Adrenal gland (tissue), 12 donors: Measurements from ENCODE around the gene MCM6. TPM values are rescaled to one million over a fixed set of nuclear protein-coding genes. Genes with fewer than 3 reads are reported as not detected.

Experiments used
- DNase-seq, 7 donors: peaks; one replicate each; pipeline ENCODE4 v3.0.0-alpha.2; 2019 to 2020
- H3K27ac ChIP-seq, 5 donors: fragments of 200-600 bp; sonication (generic) in 4 of 5; 1 replicate in 3 of 5; 2 replicates in 2 of 5; pipeline versions ENCODE4 v1.5.1 to v1.8.0; 2016 to 2020; ENCODE audit warnings: mild to moderate bottlenecking in 1 of 5
- H3K27me3 ChIP-seq: fragments of 200-600 bp; 2 replicates; pipeline ENCODE4 v1.8.0; 2021
- H3K36me3 ChIP-seq, 2 donors: fragments of 200-600 bp; replicated peaks in 1 of 2; 1 replicate in 1 of 2; 2 replicates in 1 of 2; pipeline versions ENCODE4 v1.5.1 to v1.8.0; 2018 to 2022
- H3K4me1 ChIP-seq, 2 donors: fragments of 200-600 bp; replicated peaks in 1 of 2; 1 replicate in 1 of 2; 2 replicates in 1 of 2; pipeline versions ENCODE4 v1.5.1 to v1.8.0; 2018 to 2021
- H3K4me3 ChIP-seq, 4 donors: fragments of 200-600 bp; sonication (generic) in 3 of 4; one replicate each; pipeline ENCODE4 v1.5.1; 2016 to 2018
- H3K9me3 ChIP-seq, 3 donors: fragments of 200-600 bp; sonication (generic) in 1 of 3; replicated peaks in 1 of 3; 1 replicate in 2 of 3; 2 replicates in 1 of 3; pipeline versions ENCODE4 v1.5.1 to v1.8.0; 2016 to 2021
- POLR2A ChIP-seq, 2 donors: fragments of 450-650 bp; IDR thresholded peaks; one replicate each; pipeline ENCODE4 v1.6.1; 2017; ENCODE audit warnings: antibody characterized with exemption in 2 of 2, mild to moderate bottlenecking in 2 of 2, moderate library complexity in 1 of 2
- WGBS, 4 donors: extraction: QIAGEN DNeasy Blood & Tissue Kit in 2 of 4; methylation state at CpG; one replicate each; pipeline versions ENCODE4 v1.1.5 to v1.1.7; 2013 to 2017; 5-methylcytosine and 5-hydroxymethylcytosine counted together
- intact Hi-C, 2 donors: fragments of 100-400 bp; cut with DNase I; formaldehyde crosslinking; loops; one replicate each; pipeline versions ENCODE4 v1.14.1 to v1.15.0; 2022 to 2023
- polyA plus RNA-seq, 3 donors: library from polyadenylated mRNA; stranded (reverse); fragments of 200-250 nt in 2 of 3; fragments of 350-450 nt in 1 of 3; fragmentation: Illumina TruSeq in 1 of 3; extraction: RNeasy Lipid Tissue Mini Kit (QIAGEN cat#74804) in 1 of 3; gene quantifications; one replicate each; pipeline ENCODE4 v1.2.3, GENCODE V29; 2013 to 2014
- small RNA-seq, 2 donors: library from RNA; depleted of rRNA; stranded (forward); fragments of <200 nt; gene quantifications; one replicate each; pipeline ENCODE3, GENCODE V24; 2016
- total RNA-seq, 9 donors: library from RNA; depleted of rRNA in 4 of 9; stranded (reverse); fragments of >200 nt in 4 of 9; fragments of 120-200 nt in 1 of 9; fragmentation: NEBNext Ultra II Directional in 1 of 9; extraction: Animal tissue kit (Norgen Biotek cat#: 25700) in 1 of 9; gene quantifications; one replicate each; pipeline versions ENCODE4 v1.1.0 to v1.2.4, GENCODE V29; 2013 to 2023
- TF ChIP-seq, protein P1 (sequence below), 6 experiments: fragments of 450-650 bp in 4 of 6; fragments of 200-600 bp in 2 of 6; sonication (generic) in 1 of 6; IDR thresholded peaks; 1 replicate in 5 of 6; 2 replicates in 1 of 6; pipeline versions ENCODE4 v1.5.1 to v1.8.0; 2016 to 2021; ENCODE audit warnings: antibody characterized with exemption in 6 of 6, mild to moderate bottlenecking in 2 of 6, moderate library complexity in 1 of 6
- donor health status: healthy with polysubstance abuse.
- donor health status: Bipolar disorder and iron deficiency.
- donor health status: DM: yes; HTN: yes; CAD: no.
- donor health status: DM: no; HTN: no; CAD: no.
- donor health status: DM: no; HTN: no; CAD: no.
- donor health status: DM: yes; HTN: yes; CAD: no.

MCM6 gene
- total and polyA plus RNA-seq, 12 donors: 3.4 to 18.9 (median 9.4) TPM

DNA sequence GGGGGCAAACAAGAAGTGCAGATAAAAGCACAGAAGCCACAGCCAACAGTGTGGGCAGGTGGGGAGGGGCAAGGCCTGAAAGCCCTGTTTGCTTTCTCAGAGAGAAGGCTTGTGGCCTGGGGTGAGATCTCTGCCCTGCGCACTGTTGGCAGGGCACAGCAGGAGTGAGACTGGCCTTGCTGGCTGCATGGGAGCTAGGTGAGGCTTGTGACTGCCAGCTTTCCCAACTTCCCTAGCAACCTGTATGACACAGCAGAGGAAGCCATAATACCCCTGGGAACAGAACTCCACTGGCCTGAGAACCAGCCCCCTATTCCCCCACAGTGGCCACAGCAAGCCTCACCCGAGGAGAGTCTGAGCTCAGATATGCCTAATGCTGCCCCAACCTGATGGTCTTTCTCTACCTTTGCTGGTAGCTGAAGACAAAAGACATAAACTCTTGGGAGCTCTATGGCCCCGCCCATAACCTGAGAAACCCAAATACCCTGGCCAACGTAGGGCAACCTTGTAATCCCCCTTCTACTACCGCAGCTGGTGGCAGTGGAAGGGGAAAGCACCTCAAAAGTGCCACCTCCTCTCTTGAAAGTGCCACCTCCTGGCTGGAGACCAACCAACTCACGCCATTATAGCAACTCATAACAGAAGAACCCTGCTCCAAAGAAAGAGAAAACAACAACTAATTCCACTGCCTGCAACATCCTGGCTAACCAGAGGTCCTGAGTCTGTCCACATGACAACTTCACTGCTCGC lies 83.7 kb downstream of the MCM6 start:
- Histone ChIP-seq H3K9me3 (no peaks in the 10 kb centered on the region), H3K4me3 (no peak overlapping the region), H3K27ac (no peak overlapping the region), H3K4me1 (no peaks in the 10 kb centered on the region), H3K27me3 (no peaks in the 10 kb centered on the region), H3K36me3 (no peaks in the 10 kb centered on the region)
- 74 to 80% (median 77%) methylated on average over 6 to 7 of the region's 7 CpGs for WGBS, 4 donors
- TF ChIP-seq, protein P1, sequence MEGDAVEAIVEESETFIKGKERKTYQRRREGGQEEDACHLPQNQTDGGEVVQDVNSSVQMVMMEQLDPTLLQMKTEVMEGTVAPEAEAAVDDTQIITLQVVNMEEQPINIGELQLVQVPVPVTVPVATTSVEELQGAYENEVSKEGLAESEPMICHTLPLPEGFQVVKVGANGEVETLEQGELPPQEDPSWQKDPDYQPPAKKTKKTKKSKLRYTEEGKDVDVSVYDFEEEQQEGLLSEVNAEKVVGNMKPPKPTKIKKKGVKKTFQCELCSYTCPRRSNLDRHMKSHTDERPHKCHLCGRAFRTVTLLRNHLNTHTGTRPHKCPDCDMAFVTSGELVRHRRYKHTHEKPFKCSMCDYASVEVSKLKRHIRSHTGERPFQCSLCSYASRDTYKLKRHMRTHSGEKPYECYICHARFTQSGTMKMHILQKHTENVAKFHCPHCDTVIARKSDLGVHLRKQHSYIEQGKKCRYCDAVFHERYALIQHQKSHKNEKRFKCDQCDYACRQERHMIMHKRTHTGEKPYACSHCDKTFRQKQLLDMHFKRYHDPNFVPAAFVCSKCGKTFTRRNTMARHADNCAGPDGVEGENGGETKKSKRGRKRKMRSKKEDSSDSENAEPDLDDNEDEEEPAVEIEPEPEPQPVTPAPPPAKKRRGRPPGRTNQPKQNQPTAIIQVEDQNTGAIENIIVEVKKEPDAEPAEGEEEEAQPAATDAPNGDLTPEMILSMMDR (IDR thresholded peaks at IDR 0.05): no peak
- TF ChIP-seq POLR2A (IDR thresholded peaks at IDR 0.05): no peak
- no peak for DNase-seq
- intact Hi-C loops: no loop called here

DNA sequence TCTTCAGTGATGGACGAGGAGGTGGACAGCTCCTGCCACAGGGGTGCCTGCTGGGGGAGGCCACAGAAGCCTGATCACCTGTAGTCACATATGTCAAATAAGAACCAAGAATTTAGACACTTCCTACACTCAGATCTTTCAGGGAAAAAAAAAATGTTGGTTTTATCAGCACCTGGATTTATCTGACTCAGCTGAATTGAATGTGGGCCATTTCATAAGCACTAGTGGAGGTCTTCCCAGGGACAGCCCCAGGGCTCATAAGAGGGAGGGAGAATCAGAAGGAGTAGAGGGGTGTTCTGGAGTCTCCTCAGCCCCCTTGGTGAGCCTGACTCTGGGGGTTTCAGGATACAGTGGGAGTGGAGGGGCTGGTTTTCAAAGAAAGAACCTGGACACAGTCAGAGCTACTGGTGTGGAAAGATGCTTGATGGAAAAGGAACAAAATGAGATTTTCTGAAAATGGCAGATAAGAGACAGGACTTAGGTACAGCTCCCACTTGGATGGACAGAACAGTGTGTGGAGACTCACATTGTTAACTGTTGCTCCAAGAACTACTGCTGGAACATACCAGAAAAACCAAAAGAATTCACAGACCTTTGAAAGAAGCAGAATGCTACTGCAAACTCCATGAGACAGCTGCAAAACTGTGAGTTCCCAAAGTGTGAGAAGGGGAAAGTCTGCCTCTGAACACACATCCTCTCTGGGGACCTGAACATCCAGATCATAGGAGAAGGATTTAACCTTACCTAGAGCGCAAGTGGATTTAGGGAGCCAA lies 84.6 kb downstream of the MCM6 start:
- intact Hi-C loops: no loop called here
- DNase-seq: no peak
- Histone ChIP-seq H3K36me3 (no peaks in the 10 kb centered on the region), H3K9me3 (no peaks in the 10 kb centered on the region), H3K27ac (no peak overlapping the region), H3K27me3 (no peaks in the 10 kb centered on the region), H3K4me1 (no peaks in the 10 kb centered on the region), H3K4me3 (no peak overlapping the region)
- 93 to 100% (median 96%) methylated on average over 1 to 2 of the region's 2 CpGs for WGBS, 4 donors
- TF ChIP-seq, protein P1 (IDR thresholded peaks at IDR 0.05): no peak
- TF ChIP-seq POLR2A (IDR thresholded peaks at IDR 0.05): no peak

DNA sequence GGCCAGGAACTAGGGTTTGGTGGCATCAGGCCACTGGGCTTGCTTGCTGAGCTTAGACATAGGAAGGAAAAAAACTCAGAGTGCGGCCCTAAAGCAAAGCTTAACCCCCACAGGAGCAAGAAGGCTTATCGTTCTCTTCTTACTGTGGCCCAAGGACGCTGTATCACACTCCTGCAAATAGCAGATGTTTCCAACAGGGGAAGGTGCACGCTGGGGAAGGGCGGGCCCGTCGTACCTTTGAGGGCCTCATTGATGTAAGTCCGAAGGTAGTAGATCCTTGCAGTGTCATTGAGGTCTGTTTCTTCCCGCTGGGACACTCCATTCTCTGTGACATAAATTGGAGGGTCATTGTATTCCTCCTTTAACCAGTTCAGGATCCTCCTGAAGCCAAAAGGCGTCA lies 85.8 kb downstream of the MCM6 start:
- Histone ChIP-seq H3K27me3 (no peaks in the 10 kb centered on the region), H3K36me3 (no peaks in the 10 kb centered on the region), H3K9me3 (no peaks in the 10 kb centered on the region), H3K4me3 (no peak overlapping the region), H3K4me1 (no peaks in the 10 kb centered on the region), H3K27ac (no peak overlapping the region)
- TF ChIP-seq POLR2A (IDR thresholded peaks at IDR 0.05): no peak
- TF ChIP-seq, protein P1 (IDR thresholded peaks at IDR 0.05): no peak
- WGBS, 4 donors: 91 to 94% (median 92%) methylated on average over 10 of the region's 10 CpGs
- intact Hi-C loops: no loop called here
- no peak for DNase-seq

Small RNAs within 50 kb of the gene (small RNA-seq; reads per million reads assigned to genes)
- 0 reads per million in 2 donors for gene RF00019

Other genes starting within 250 kb of the MCM6 start
- 100 to 1,000 TPM in 5 of 9 donors, 10 to 100 TPM in 4; 50.0 to 135 (median 105) TPM for gene UBXN4, start 134.6 kb downstream of the MCM6 start, total RNA-seq
- gene UBXN4, start 134.6 kb downstream of the MCM6 start, polyA plus RNA-seq: 100 to 1,000 TPM in 1 of 3 donors, 10 to 100 TPM in 2; 51.5 to 145 (median 53.9) TPM
- under 1 TPM in 2 of 9 donors, not detected in 7; 0.17 to 0.69 TPM for gene LCT, start 39.3 kb downstream of the MCM6 start, total RNA-seq
- gene LCT, start 39.3 kb downstream of the MCM6 start, polyA plus RNA-seq: not detected
- gene DARS1, start 109.2 kb upstream of the MCM6 start, total RNA-seq: 100 to 1,000 TPM in 1 of 9 donors, 10 to 100 TPM in 8; 50.6 to 112 (median 72.7) TPM
- 100 to 1,000 TPM in 2 of 3 donors, 10 to 100 TPM in 1; 94.3 to 159 (median 146) TPM for gene DARS1, start 109.2 kb upstream of the MCM6 start, polyA plus RNA-seq
- 100 to 1,000 TPM in 2 of 9 donors, 10 to 100 TPM in 7; 21.9 to 344 (median 72.8) TPM for gene CXCR4, start 241.7 kb upstream of the MCM6 start, total RNA-seq
- 100 to 1,000 TPM in 1 of 3 donors, 10 to 100 TPM in 2; 34.3 to 186 (median 84.3) TPM for gene CXCR4, start 241.7 kb upstream of the MCM6 start, polyA plus RNA-seq